ENCODE data around the gene SPOCK2.

Gene SPOCK2

GRCh38 chr10:72068901-72069446 lies 19.4 kb downstream of the SPOCK2 start:
- Histone ChIP-seq H3K27ac (no peak overlapping the region), H3K4me3 (no peak overlapping the region)
- TF ChIP-seq CTCF (IDR thresholded peaks at IDR 0.05) = no peak
- no peak for DNase-seq (ENCODE audit: low spot score)

- DNase-seq (ENCODE audit: low spot score) = no peak
- H3K27ac ChIP-seq = no peak overlapping the region
These were observed 20.1 kb downstream of the SPOCK2 start for GRCh38 chr10:72068126-72068765.

GRCh38 chr10:72067463-72068125 lies 20.8 kb downstream of the SPOCK2 start:
- TF ChIP-seq CTCF (IDR thresholded peaks at IDR 0.05) = no peak
- DNase-seq (ENCODE audit: low spot score) = no peak
- H3K27ac ChIP-seq = no peak overlapping the region

More at GRCh38 chr10:72068126-72068765, 20.1 kb downstream of the SPOCK2 start:
- H3K4me3 ChIP-seq = no peak overlapping the region
- TF ChIP-seq CTCF (IDR thresholded peaks at IDR 0.05) = no peak

GRCh38 chr10:72066318-72067284 lies 21.8 kb downstream of the SPOCK2 start:
- no peak for TF ChIP-seq CTCF (IDR thresholded peaks at IDR 0.05)
- Histone ChIP-seq H3K4me3 (no peak overlapping the region), H3K27ac (no peak overlapping the region)
- DNase-seq (ENCODE audit: low spot score) = no peak

More at GRCh38 chr10:72067463-72068125, 20.8 kb downstream of the SPOCK2 start:
- no peak overlapping the region for H3K4me3 ChIP-seq

- TF ChIP-seq CTCF (IDR thresholded peaks at IDR 0.05) = no peak
- Histone ChIP-seq H3K27ac (no peak overlapping the region), H3K4me3 (no peak overlapping the region)
- DNase-seq (ENCODE audit: low spot score) = no peak
These were observed 22.8 kb downstream of the SPOCK2 start for GRCh38 chr10:72065439-72066025.

GRCh38 chr10:72063703-72064391 lies 24.5 kb downstream of the SPOCK2 start:
- no peak for TF ChIP-seq CTCF (IDR thresholded peaks at IDR 0.05)
- no peak overlapping the region for H3K27ac ChIP-seq
- no peak for DNase-seq (ENCODE audit: low spot score)
- H3K4me3 ChIP-seq = no peak overlapping the region
